Measurements from ENCODE around the gene C20orf202.

C20orf202 gene

GRCh38 chr20:1188347-1188746 lies 14.9 kb upstream of the C20orf202 start:
- no peak for DNase-seq (ENCODE audit: low spot score in 2 of 2)
- no peaks in the 10 kb centered on the region for H3K4me1 ChIP-seq
- no peaks in the 10 kb centered on the region for H3K9me3 ChIP-seq
- peaks cover 2% of the 10 kb centered on the region; the same call in 1 of the 2 replicates for H3K27me3 ChIP-seq (ENCODE audit: low read depth)
- H3K4me3 ChIP-seq: no peak overlapping the region
- in situ Hi-C loops (cut with MboI; ENCODE audit: low sequenced_read_pairs): no loop called here
- no peaks in the 10 kb centered on the region for H3K36me3 ChIP-seq (replicated peaks)

DNA sequence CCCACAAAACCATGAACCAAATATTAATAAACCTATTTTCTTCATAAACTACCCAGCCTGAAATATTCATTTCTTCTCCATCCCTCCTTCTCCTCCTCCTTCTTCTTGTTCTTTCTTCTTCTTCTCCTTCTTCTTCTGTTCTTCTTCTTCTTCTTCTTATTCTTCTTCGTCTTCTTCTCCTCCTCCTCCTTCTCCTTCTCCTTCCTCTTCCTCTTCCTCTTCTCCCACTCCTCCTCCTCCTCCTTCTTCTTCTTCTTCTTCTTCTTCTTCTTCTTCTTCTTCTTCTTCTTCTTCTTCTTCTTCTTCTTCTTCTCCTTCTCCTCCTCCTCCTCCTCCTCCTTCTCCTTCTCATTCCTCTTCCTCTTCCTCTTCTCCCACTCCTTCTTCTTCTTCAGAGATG lies 13.4 kb upstream of the C20orf202 start:
- Histone ChIP-seq H3K4me1 (no peaks in the 10 kb centered on the region), H3K36me3 (replicated peaks) (no peaks in the 10 kb centered on the region), H3K9me3 (no peaks in the 10 kb centered on the region), H3K4me3 (no peak overlapping the region), H3K27me3 (ENCODE audit: low read depth) (peaks cover 2% of the 10 kb centered on the region; the same call in 1 of the 2 replicates)
- DNase-seq (ENCODE audit: low spot score in 2 of 2): no peak
- in situ Hi-C loops (cut with MboI; ENCODE audit: low sequenced_read_pairs): no loop called here

- H3K27me3 ChIP-seq (ENCODE audit: low read depth): peaks cover 2% of the 10 kb centered on the region; the same call in 1 of the 2 replicates
- in situ Hi-C loops (cut with MboI; ENCODE audit: low sequenced_read_pairs): no loop called here
Measured at GRCh38 chr20:1190847-1191246, 12.4 kb upstream of the C20orf202 start.

DNA sequence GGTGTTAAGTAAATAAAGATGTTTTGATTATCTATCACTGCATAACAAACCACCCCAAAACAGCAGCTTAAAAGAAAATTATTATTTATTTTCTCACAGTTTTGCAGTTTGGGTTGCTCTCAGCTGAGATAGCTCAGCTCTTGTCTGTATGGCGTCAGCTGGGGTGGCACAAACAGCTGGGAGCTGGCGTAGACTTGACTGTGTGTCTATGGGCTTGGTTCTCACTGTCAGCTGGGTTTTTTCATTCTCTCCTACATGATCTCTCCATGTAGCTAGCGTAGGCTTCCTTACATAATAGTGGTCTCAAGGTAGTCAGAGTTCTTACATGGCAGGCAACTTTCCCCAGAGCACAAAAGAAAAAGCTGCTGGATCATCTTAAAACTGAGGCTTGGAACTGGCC lies 12.0 kb upstream of the C20orf202 start:
- Histone ChIP-seq H3K9me3 (no peaks in the 10 kb centered on the region), H3K4me3 (no peak overlapping the region), H3K4me1 (no peaks in the 10 kb centered on the region), H3K36me3 (replicated peaks) (no peaks in the 10 kb centered on the region), H3K27me3 (ENCODE audit: low read depth) (peaks cover 2% of the 10 kb centered on the region; the same call in 1 of the 2 replicates)
- no peak for DNase-seq (ENCODE audit: low spot score in 2 of 2)
- in situ Hi-C loops (cut with MboI; ENCODE audit: low sequenced_read_pairs): no loop called here

More at GRCh38 chr20:1190847-1191246, 12.4 kb upstream of the C20orf202 start:
- Histone ChIP-seq H3K9me3 (no peaks in the 10 kb centered on the region), H3K36me3 (replicated peaks) (no peaks in the 10 kb centered on the region), H3K4me1 (no peaks in the 10 kb centered on the region), H3K4me3 (no peak overlapping the region)
- no peak for DNase-seq (ENCODE audit: low spot score in 2 of 2)

- in situ Hi-C loops (cut with MboI; ENCODE audit: low sequenced_read_pairs): no loop called here
- H3K9me3 ChIP-seq: no peaks in the 10 kb centered on the region
- H3K27me3 ChIP-seq (ENCODE audit: low read depth): peaks cover 2% of the 10 kb centered on the region; the same call in 1 of the 2 replicates
Measured at GRCh38 chr20:1195226-1195625, 8.0 kb upstream of the C20orf202 start.

DNA sequence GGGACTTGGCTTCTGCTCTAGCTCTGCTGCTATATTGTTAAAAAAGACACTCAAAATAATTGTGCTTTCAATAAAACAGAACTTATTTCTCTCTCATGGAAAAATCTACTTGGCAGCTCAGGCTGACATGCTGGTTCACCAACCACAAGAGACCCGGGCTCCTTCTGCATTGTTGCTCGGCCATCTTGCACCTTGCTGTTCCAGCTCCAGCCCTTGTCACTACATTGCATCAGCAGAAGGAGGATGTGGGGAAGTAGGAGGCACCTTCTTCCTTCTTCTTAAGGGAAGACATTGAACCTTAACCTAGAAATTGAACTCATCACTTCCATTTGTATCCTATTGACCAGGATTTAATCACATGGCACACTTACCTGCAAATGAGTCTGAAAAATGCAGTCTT lies 6.6 kb upstream of the C20orf202 start:
- DNase-seq (ENCODE audit: low spot score in 2 of 2): no peak
- Histone ChIP-seq H3K9me3 (no peaks in the 10 kb centered on the region), H3K4me1 (no peaks in the 10 kb centered on the region), H3K27me3 (ENCODE audit: low read depth) (no peaks in the 10 kb centered on the region; the same call in 1 of the 2 replicates), H3K36me3 (replicated peaks) (no peaks in the 10 kb centered on the region), H3K4me3 (no peak overlapping the region)
- in situ Hi-C loops (cut with MboI; ENCODE audit: low sequenced_read_pairs): no loop called here

More at GRCh38 chr20:1195226-1195625, 8.0 kb upstream of the C20orf202 start:
- Histone ChIP-seq H3K36me3 (replicated peaks) (no peaks in the 10 kb centered on the region), H3K4me3 (no peak overlapping the region), H3K4me1 (no peaks in the 10 kb centered on the region)
- no peak for DNase-seq (ENCODE audit: low spot score in 2 of 2)

- in situ Hi-C loops (cut with MboI; ENCODE audit: low sequenced_read_pairs): no loop called here
- DNase-seq (ENCODE audit: low spot score in 2 of 2): no peak
- H3K27me3 ChIP-seq (ENCODE audit: low read depth): no peaks in the 10 kb centered on the region; the same call in 1 of the 2 replicates
- H3K4me1 ChIP-seq: no peaks in the 10 kb centered on the region
- no peak overlapping the region for H3K4me3 ChIP-seq
- H3K9me3 ChIP-seq: no peaks in the 10 kb centered on the region
- H3K36me3 ChIP-seq (replicated peaks): no peaks in the 10 kb centered on the region
Measured at GRCh38 chr20:1197801-1198200, 5.5 kb upstream of the C20orf202 start.

- Histone ChIP-seq H3K4me3 (no peak overlapping the region), H3K36me3 (replicated peaks) (no peaks in the 10 kb centered on the region), H3K4me1 (no peaks in the 10 kb centered on the region), H3K9me3 (no peaks in the 10 kb centered on the region), H3K27me3 (ENCODE audit: low read depth) (no peaks in the 10 kb centered on the region; the same call in 1 of the 2 replicates)
- no peak for DNase-seq (ENCODE audit: low spot score in 2 of 2)
- in situ Hi-C loops (cut with MboI; ENCODE audit: low sequenced_read_pairs): no loop called here
Measured at GRCh38 chr20:1198751-1199150, 4.5 kb upstream of the C20orf202 start.

DNA sequence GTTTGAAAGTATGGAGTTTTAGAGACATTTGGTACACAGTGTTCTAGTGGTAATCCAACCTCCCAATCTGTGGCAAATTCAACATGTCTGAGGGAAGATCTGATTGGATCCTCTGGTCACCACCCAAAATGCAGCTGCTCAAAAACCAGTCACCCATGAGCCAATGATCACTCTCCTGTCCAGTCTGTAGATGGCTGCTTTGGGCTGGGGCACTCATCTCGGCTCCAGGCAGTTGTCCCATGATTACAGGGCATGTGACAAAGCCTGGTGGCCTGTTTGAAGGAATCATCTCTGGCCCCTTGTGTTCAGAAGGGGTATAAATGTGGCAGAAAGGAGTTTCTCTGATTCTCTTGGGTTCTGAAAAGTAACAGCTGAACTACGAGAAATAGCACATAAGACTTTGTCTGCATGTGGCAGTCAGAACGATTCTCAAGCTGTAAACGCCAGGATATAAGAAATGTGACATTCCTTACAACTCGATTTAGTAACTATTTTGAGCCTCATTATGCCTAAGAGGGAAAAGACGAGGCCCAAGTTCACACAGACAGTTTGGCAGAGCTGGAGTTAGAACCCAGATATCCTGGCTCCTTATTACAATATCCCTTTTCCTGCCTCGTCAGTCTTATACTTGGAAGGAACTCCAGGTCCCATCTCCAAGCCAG lies 3.9 kb upstream of the C20orf202 start:
- Histone ChIP-seq H3K36me3 (replicated peaks) (no peaks in the 10 kb centered on the region), H3K4me3 (no peak overlapping the region), H3K9me3 (no peaks in the 10 kb centered on the region), H3K27me3 (ENCODE audit: low read depth) (no peaks in the 10 kb centered on the region; the same call in 1 of the 2 replicates), H3K4me1 (no peaks in the 10 kb centered on the region)
- no peak for DNase-seq (ENCODE audit: low spot score in 2 of 2)
- in situ Hi-C loops (cut with MboI; ENCODE audit: low sequenced_read_pairs): no loop called here

GRCh38 chr20:1199964-1200363 lies 3.3 kb upstream of the C20orf202 start:
- no peaks in the 10 kb centered on the region; the same call in 1 of the 2 replicates for H3K27me3 ChIP-seq (ENCODE audit: low read depth)
- no peaks in the 10 kb centered on the region for H3K4me1 ChIP-seq
- in situ Hi-C loops (cut with MboI; ENCODE audit: low sequenced_read_pairs): no loop called here
- DNase-seq (ENCODE audit: low spot score in 2 of 2): no peak
- H3K36me3 ChIP-seq (replicated peaks): no peaks in the 10 kb centered on the region
- no peak overlapping the region for H3K4me3 ChIP-seq
- no peaks in the 10 kb centered on the region for H3K9me3 ChIP-seq

- Histone ChIP-seq H3K27me3 (ENCODE audit: low read depth) (peaks cover 3% of the 10 kb centered on the region), H3K4me3 (no peak overlapping the region), H3K4me1 (no peaks in the 10 kb centered on the region), H3K36me3 (replicated peaks) (no peaks in the 10 kb centered on the region), H3K9me3 (no peaks in the 10 kb centered on the region)
- no peak for DNase-seq (ENCODE audit: low spot score in 2 of 2)
- in situ Hi-C loops (cut with MboI; ENCODE audit: low sequenced_read_pairs): no loop called here
Measured at GRCh38 chr20:1203630-1204029, 376 bp downstream of the C20orf202 start.

- Histone ChIP-seq H3K9me3 (no peaks in the 10 kb centered on the region), H3K36me3 (replicated peaks) (no peaks in the 10 kb centered on the region), H3K4me1 (no peaks in the 10 kb centered on the region), H3K4me3 (no peak overlapping the region), H3K27me3 (ENCODE audit: low read depth) (peaks cover 8% of the 10 kb centered on the region)
- in situ Hi-C loops (cut with MboI; ENCODE audit: low sequenced_read_pairs): no loop called here
- no peak for DNase-seq (ENCODE audit: low spot score in 2 of 2)
Measured at GRCh38 chr20:1204113-1204512, 859 bp downstream of the C20orf202 start.

DNA sequence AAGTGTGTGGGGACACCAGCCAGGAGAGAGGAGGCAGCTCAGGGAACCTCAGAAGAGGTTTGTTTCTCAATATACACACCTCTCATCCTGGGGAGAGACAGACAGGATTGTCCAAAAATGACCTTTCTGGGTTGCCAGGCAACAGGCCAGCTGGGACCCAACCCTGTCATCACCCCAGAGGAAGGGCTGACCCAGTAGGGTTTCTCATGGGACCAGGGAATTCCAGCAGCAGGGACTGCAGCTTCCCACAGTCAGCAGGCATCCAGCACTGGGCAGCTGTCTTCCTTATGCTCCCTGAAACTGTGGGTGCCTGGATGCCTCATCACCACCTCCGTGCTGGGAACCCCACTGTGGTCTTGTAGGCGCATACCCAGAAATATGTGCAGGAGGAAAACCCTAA lies 1.3 kb downstream of the C20orf202 start:
- Histone ChIP-seq H3K36me3 (replicated peaks) (no peaks in the 10 kb centered on the region), H3K27me3 (ENCODE audit: low read depth) (peaks cover 13% of the 10 kb centered on the region), H3K4me1 (no peaks in the 10 kb centered on the region), H3K9me3 (no peaks in the 10 kb centered on the region), H3K4me3 (no peak overlapping the region)
- no peak for DNase-seq (ENCODE audit: low spot score in 2 of 2)
- in situ Hi-C loops (cut with MboI; ENCODE audit: low sequenced_read_pairs): no loop called here

GRCh38 chr20:1205802-1206201 lies 2.5 kb downstream of the C20orf202 start:
- in situ Hi-C loops (cut with MboI; ENCODE audit: low sequenced_read_pairs): no loop called here
- Histone ChIP-seq H3K4me3 (no peak overlapping the region), H3K4me1 (no peaks in the 10 kb centered on the region), H3K9me3 (no peaks in the 10 kb centered on the region), H3K27me3 (ENCODE audit: low read depth) (peaks cover 22% of the 10 kb centered on the region), H3K36me3 (replicated peaks) (no peaks in the 10 kb centered on the region)
- no peak for DNase-seq (ENCODE audit: low spot score in 2 of 2)

Measured in HAP-1 (cell line).